ENCODE results near the gene LMTK3. TPM values are rescaled to one million over a fixed set of nuclear protein-coding genes. Genes with fewer than 3 reads are reported as not detected.

The LMTK3 gene
- total and polyA plus RNA-seq, 10 donors, result 0.29 to 4.2 (median 1.3) TPM

GRCh38 chr19:48477067-48477685 lies 34.5 kb downstream of the LMTK3 start:
- peaks cover 0 to 77% (median 68%) of the 10 kb centered on the region in 6 donors for H3K36me3 ChIP-seq
- WGBS, 5 donors, result 80 to 87% (median 82%) methylated on average over 10 of the region's 10 CpGs
- H3K27me3 ChIP-seq (replicated peaks in 1 of 7), result no peaks in the 10 kb centered on the region
- no peaks in the 10 kb centered on the region for H3K9me3 ChIP-seq
- no peak overlapping the region for H3K27ac ChIP-seq
- DNase-seq, result no peak
- no peak for TF ChIP-seq CTCF (IDR thresholded peaks at IDR 0.05 in 8 of 11, conservative IDR thresholded peaks at IDR 0.05 in 3 of 11)
- no peak for TF ChIP-seq POLR2AphosphoS5 (IDR thresholded peaks at IDR 0.05)
- no peak for TF ChIP-seq POLR2A (IDR thresholded peaks at IDR 0.05)
- H3K4me1 ChIP-seq, result peaks cover 5 to 43% (median 20%) of the 10 kb centered on the region in 6 donors
- H3K4me3 ChIP-seq, result no peak overlapping the region
- intact Hi-C loops (cut with DNase I; ENCODE audit: low total_unique reads), result no loop called here

- Histone ChIP-seq H3K9me3 (no peaks in the 10 kb centered on the region), H3K27me3 (replicated peaks in 1 of 7) (no peaks in the 10 kb centered on the region), H3K4me3 (no peak overlapping the region), H3K4me1 (peaks cover 4 to 42% (median 18%) of the 10 kb centered on the region in 6 donors), H3K36me3 (peaks cover 0 to 87% (median 78%) of the 10 kb centered on the region in 6 donors), H3K27ac (no peak overlapping the region)
- intact Hi-C loops (cut with DNase I; ENCODE audit: low total_unique reads), result no loop called here
- DNase-seq, result no peak
- 84 to 94% (median 86%) methylated on average over 9 of the region's 9 CpGs for WGBS, 5 donors
- peak in 1 of 3 donors; percentile 19 for TF ChIP-seq POLR2AphosphoS5 (IDR thresholded peaks at IDR 0.05)
- no peak for TF ChIP-seq CTCF (IDR thresholded peaks at IDR 0.05 in 8 of 11, conservative IDR thresholded peaks at IDR 0.05 in 3 of 11)
These were observed 35.5 kb downstream of the LMTK3 start for GRCh38 chr19:48476176-48476575.

GRCh38 chr19:48475369-48476068 lies 36.1 kb downstream of the LMTK3 start:
- Histone ChIP-seq H3K9me3 (no peaks in the 10 kb centered on the region), H3K27ac (no peak overlapping the region), H3K36me3 (peaks cover 0 to 93% (median 84%) of the 10 kb centered on the region in 6 donors), H3K4me1 (peaks cover 3 to 42% (median 16%) of the 10 kb centered on the region in 6 donors), H3K27me3 (replicated peaks in 1 of 7) (no peaks in the 10 kb centered on the region), H3K4me3 (no peak overlapping the region)
- WGBS, 5 donors, result 78 to 88% (median 86%) methylated on average over 16 to 17 of the region's 17 CpGs
- intact Hi-C loops (cut with DNase I; ENCODE audit: low total_unique reads), result no loop called here
- DNase-seq, result no peak
- TF ChIP-seq POLR2AphosphoS5 (IDR thresholded peaks at IDR 0.05) (peak in 1 of 3 donors; percentile 16), POLR2A (IDR thresholded peaks at IDR 0.05) (no peak), CTCF (IDR thresholded peaks at IDR 0.05 in 8 of 11, conservative IDR thresholded peaks at IDR 0.05 in 3 of 11) (no peak)

GRCh38 chr19:48474084-48474592 lies 37.5 kb downstream of the LMTK3 start:
- WGBS, 5 donors, result 80 to 92% (median 85%) methylated on average over 14 to 16 of the region's 16 CpGs
- H3K4me3 ChIP-seq, result no peak overlapping the region
- TF ChIP-seq POLR2A (IDR thresholded peaks at IDR 0.05) (no peak), POLR2AphosphoS5 (IDR thresholded peaks at IDR 0.05) (peak in 2 of 3 donors; percentile 23 to 41)
- intact Hi-C loops (cut with DNase I; ENCODE audit: low total_unique reads), result no loop called here
- DNase-seq, result no peak
- no peak overlapping the region for H3K27ac ChIP-seq
- peaks cover 10 to 43% (median 21%) of the 10 kb centered on the region in 6 donors for H3K4me1 ChIP-seq
- no peaks in the 10 kb centered on the region for H3K27me3 ChIP-seq (replicated peaks in 1 of 7)
- no peaks in the 10 kb centered on the region for H3K9me3 ChIP-seq
- peaks cover 0 to 91% (median 84%) of the 10 kb centered on the region in 6 donors for H3K36me3 ChIP-seq
